H1 (cell line): ENCODE results near the gene SNX15. TPM values are rescaled to one million over a fixed set of nuclear protein-coding genes. Genes with fewer than 3 reads are reported as not detected.

Experiments used
- CTCF ChIA-PET: fragments of 300-600 bp; sonication (Branson Sonifier 250); formaldehyde crosslinking; loops from one replicate; lab custom pipeline; 2021; ENCODE audit not compliant: partially characterized antibody; lab: Charles Lee
- POLR2A ChIA-PET: fragments of 300-600 bp; sonication (Branson Sonifier 250); formaldehyde crosslinking; loops from one replicate; lab custom pipeline; 2021; ENCODE audit warnings: inconsistent platforms; ENCODE audit not compliant: partially characterized antibody; lab: Charles Lee
- DNase-seq, 2 experiments: peaks; one replicate each; pipeline versions ENCODE4 v3.0.0 to v3.0.0-alpha.2; 2010 to 2022; ENCODE audit warnings: low spot score in 2 of 2, low read depth in 1 of 2, mixed read lengths in 1 of 2
- FAIRE-seq: peaks from 2 replicates; lab custom pipeline; 2011; peaks lifted over from hg19 to GRCh38; lab: Jason Lieb, UNC
- H2AFZ ChIP-seq: 2 replicates; pipeline ENCODE4 v1.8.1; 2012; ENCODE audit warnings: low read length, inconsistent platforms
- H2AK5ac ChIP-seq: 2 replicates; pipeline ENCODE4 v1.6.1; 2013; ENCODE audit warnings: low read depth, low read length
- H2BK120ac ChIP-seq: replicated peaks from 2 replicates; pipeline ENCODE3; 2013; ENCODE audit warnings: low read depth, low read length, inconsistent platforms
- H2BK12ac ChIP-seq: 2 replicates; pipeline ENCODE4 v1.6.1; 2013; ENCODE audit warnings: low read depth, low read length
- H2BK15ac ChIP-seq: 2 replicates; pipeline ENCODE4 v1.6.1; 2013; ENCODE audit warnings: low read length
- H2BK20ac ChIP-seq: 2 replicates; pipeline ENCODE4 v1.6.1; 2013; ENCODE audit warnings: low read length
- H2BK5ac ChIP-seq: 2 replicates; pipeline ENCODE4 v1.6.1; 2013; ENCODE audit warnings: low read depth, low read length
- H3K14ac ChIP-seq: 2 replicates; pipeline ENCODE4 v1.6.1; 2013; ENCODE audit warnings: inconsistent platforms; ENCODE audit not compliant: insufficient read length
- H3K18ac ChIP-seq: 2 replicates; pipeline ENCODE4 v1.6.1; 2013; ENCODE audit warnings: low read length; ENCODE audit errors: extremely low read depth
- H3K23ac ChIP-seq: 2 replicates; pipeline ENCODE4 v1.6.1; 2013; ENCODE audit warnings: inconsistent platforms; ENCODE audit not compliant: insufficient read length
- H3K23me2 ChIP-seq: 2 replicates; pipeline ENCODE4 v1.6.1; 2013; ENCODE audit warnings: low read depth, low read length
- H3K27ac ChIP-seq: 2 replicates; pipeline ENCODE4 v1.6.1; 2011; ENCODE audit warnings: low read depth, low read length, inconsistent platforms
- H3K27me3 ChIP-seq, 4 experiments: replicated peaks in 1 of 4; 1 replicate in 1 of 4; 2 replicates in 3 of 4; pipeline versions ENCODE4 v1.6.1 to v1.8.1; 2011 to 2013; ENCODE audit warnings: low read length in 3 of 4, mild to moderate bottlenecking in 3 of 4, inconsistent platforms in 2 of 4, mixed read lengths in 2 of 4, moderate library complexity in 1 of 4; ENCODE audit not compliant: control insufficient read depth in 3 of 4, insufficient read depth in 3 of 4; ENCODE audit errors: extremely low read depth in 1 of 4
- H3K36me3 ChIP-seq, 4 experiments: 2 replicates each; pipeline versions ENCODE4 v1.6.1 to v1.8.1; 2011 to 2013; ENCODE audit warnings: mild to moderate bottlenecking in 4 of 4, low read length in 3 of 4, moderate library complexity in 2 of 4, control low read depth in 1 of 4, inconsistent platforms in 1 of 4; ENCODE audit not compliant: insufficient read depth in 4 of 4, control insufficient read depth in 2 of 4
- H3K4ac ChIP-seq: replicated peaks from 2 replicates; pipeline ENCODE3; 2013; ENCODE audit warnings: low read length, low read depth, mixed read lengths, inconsistent platforms; ENCODE audit not compliant: insufficient read length
- H3K4me1 ChIP-seq, 4 experiments: replicated peaks in 1 of 4; 1 replicate in 1 of 4; 2 replicates in 3 of 4; pipeline versions ENCODE4 v1.6.1 to v1.8.1; 2011 to 2013; ENCODE audit warnings: low read length in 3 of 4, inconsistent platforms in 2 of 4, mixed read lengths in 1 of 4; ENCODE audit not compliant: insufficient read depth in 4 of 4, control insufficient read depth in 3 of 4
- H3K4me2 ChIP-seq, 2 experiments: 2 replicates each; pipeline versions ENCODE4 v1.6.1 to v1.8.1; 2011 to 2013; ENCODE audit warnings: low read depth in 2 of 2, low read length in 2 of 2, control low read depth in 1 of 2, inconsistent platforms in 1 of 2, mild to moderate bottlenecking in 1 of 2; ENCODE audit not compliant: insufficient read depth in 1 of 2
- H3K4me3 ChIP-seq, 4 experiments: fragments of 200-600, 300-600 bp in 1 of 4; sonication (generic), shearing (Covaris generic), sonication (Bioruptor Twin) in 1 of 4; 2 replicates each; pipeline versions ENCODE4 v1.5.1 to v1.8.1; 2011 to 2016; ENCODE audit warnings: low read length in 4 of 4, low read depth in 3 of 4, control low read depth in 2 of 4, inconsistent platforms in 2 of 4, mild to moderate bottlenecking in 2 of 4, mixed read lengths in 1 of 4, moderate library complexity in 1 of 4; ENCODE audit not compliant: insufficient read depth in 2 of 4; ENCODE audit errors: extremely low read depth in 1 of 4
- H3K56ac ChIP-seq: replicated peaks from 2 replicates; pipeline ENCODE3; 2013; ENCODE audit warnings: low read depth, mild to moderate bottlenecking, mixed read lengths, low read length, inconsistent platforms; ENCODE audit not compliant: insufficient read length
- H3K79me1 ChIP-seq: 2 replicates; pipeline ENCODE4 v1.6.1; 2013; ENCODE audit warnings: low read depth, low read length, control low read depth
- H3K79me2 ChIP-seq, 2 experiments: 2 replicates each; pipeline versions ENCODE4 v1.6.1 to v1.8.1; 2012 to 2013; ENCODE audit warnings: low read length in 2 of 2, mild to moderate bottlenecking in 2 of 2, inconsistent platforms in 1 of 2; ENCODE audit not compliant: insufficient read depth in 2 of 2, control insufficient read depth in 1 of 2
- H3K9ac ChIP-seq, 4 experiments: replicated peaks in 1 of 4; 1 replicate in 1 of 4; 2 replicates in 3 of 4; pipeline versions ENCODE4 v1.6.1 to v1.8.1; 2011 to 2013; ENCODE audit warnings: low read depth in 3 of 4, low read length in 3 of 4, control low read depth in 2 of 4, mild to moderate bottlenecking in 2 of 4, moderate library complexity in 2 of 4, inconsistent platforms in 1 of 4; ENCODE audit errors: extremely low read depth in 1 of 4
- H3K9me3 ChIP-seq, 2 experiments: 2 replicates each; pipeline versions ENCODE4 v1.6.1 to v1.8.1; 2012 to 2013; ENCODE audit warnings: mild to moderate bottlenecking in 2 of 2, moderate library complexity in 2 of 2, control low read depth in 1 of 2, inconsistent platforms in 1 of 2, low read depth in 1 of 2, low read length in 1 of 2, mixed read lengths in 1 of 2; ENCODE audit not compliant: insufficient read depth in 2 of 2
- H4K20me1 ChIP-seq, 2 experiments: replicated peaks in 1 of 2; 2 replicates each; pipeline versions ENCODE3 to v1.8.1; 2011 to 2013; ENCODE audit warnings: inconsistent platforms in 2 of 2, low read length in 2 of 2, mild to moderate bottlenecking in 1 of 2; ENCODE audit not compliant: insufficient read depth in 2 of 2, control insufficient read depth in 1 of 2
- H4K5ac ChIP-seq: 2 replicates; pipeline ENCODE4 v1.6.1; 2013; ENCODE audit warnings: low read length, low read depth, mixed read lengths, inconsistent platforms; ENCODE audit not compliant: insufficient read length
- H4K8ac ChIP-seq: 2 replicates; pipeline ENCODE4 v1.8.0; 2013; ENCODE audit warnings: mild to moderate bottlenecking, moderate library complexity, low read length, inconsistent platforms; ENCODE audit not compliant: insufficient read depth; ENCODE audit errors: extremely low read depth
- H4K91ac ChIP-seq: replicated peaks from 2 replicates; pipeline ENCODE3; 2013; ENCODE audit warnings: low read length, mixed read lengths, inconsistent platforms; ENCODE audit not compliant: insufficient read length
- CREB1 ChIP-seq: IDR thresholded peaks from 2 replicates; pipeline ENCODE4 v1.6.1; 2012; ENCODE audit warnings: inconsistent platforms
- EGR1 ChIP-seq: IDR thresholded peaks from 2 replicates; pipeline ENCODE4 v1.6.1; 2011; ENCODE audit warnings: low read depth, low read length, borderline replicate concordance
- KDM5A ChIP-seq: fragments of 200-600 bp; IDR thresholded peaks from 2 replicates; pipeline ENCODE4 v1.7.1; 2012; ENCODE audit warnings: mild to moderate bottlenecking, low read length, inconsistent platforms, mixed read lengths
- POLR2A ChIP-seq, 2 experiments: IDR thresholded peaks; 1 replicate in 1 of 2; 2 replicates in 1 of 2; pipeline ENCODE4 v1.6.1; 2011; ENCODE audit warnings: low read depth in 2 of 2, low read length in 2 of 2, mild to moderate bottlenecking in 2 of 2; ENCODE audit errors: control extremely low read depth in 1 of 2
- RBBP5 ChIP-seq: IDR thresholded peaks from 2 replicates; pipeline ENCODE4 v1.7.1; 2012; ENCODE audit warnings: low read depth, mild to moderate bottlenecking, inconsistent platforms, low read length, moderate library complexity, borderline replicate concordance
- RFX5 ChIP-seq: IDR thresholded peaks from 2 replicates; pipeline ENCODE4 v1.6.1; 2011; ENCODE audit warnings: low read depth, low read length, improper control_type of control experiment, borderline replicate concordance
- ZNF274 ChIP-seq: IDR thresholded peaks from 2 replicates; pipeline ENCODE4 v1.7.0; 2012; ENCODE audit warnings: low read length, borderline replicate concordance; ENCODE audit errors: extremely low read depth
- WGBS, 2 experiments: shearing (Covaris generic) in 1 of 2; methylation state at CpG; one replicate each; pipeline versions ENCODE4 v1.1.6 to v1.1.7; 2013 to 2015; ENCODE audit warnings: low lambda C conversion rate in 2 of 2, mixed read lengths in 2 of 2, inconsistent platforms in 1 of 2, low coverage in 1 of 2, missing lambda C conversion rate in 1 of 2; ENCODE audit not compliant: insufficient replicate concordance in 2 of 2, insufficient coverage in 1 of 2, insufficient read length in 1 of 2; ENCODE audit errors: extremely low coverage in 1 of 2, missing lambda C conversion rate in 1 of 2; 5-methylcytosine and 5-hydroxymethylcytosine counted together
- polyA plus RNA-seq, 7 experiments: library from polyadenylated mRNA; depleted of rRNA in 3 of 7; stranded (reverse) in 5 of 7; unstranded in 2 of 7; fragments of >200 nt in 5 of 7; fragments of 200-250 nt in 2 of 7; gene quantifications; 1 replicate in 5 of 7; 2 replicates in 1 of 7; 4 replicates in 1 of 7; pipeline versions ENCODE4 v1.2.1 to v1.2.3, GENCODE V29; 2011 to 2013; ENCODE audit warnings: missing spikeins in 2 of 7, mixed read lengths in 2 of 7
- total RNA-seq: library from RNA; stranded (reverse); fragmentation: NEBNext Ultra II Directional; extraction: Animal tissue kit (Norgen Biotek cat#: 25700); gene quantifications from 2 replicates; pipeline ENCODE4 v1.2.1, GENCODE V29; 2021

The SNX15 gene
- total and polyA plus RNA-seq, 2 of the 8 experiments (the other 6 are each of a cell fraction or from before 2014, with no cell fraction given), result 13.0 to 18.3 TPM

DNA sequence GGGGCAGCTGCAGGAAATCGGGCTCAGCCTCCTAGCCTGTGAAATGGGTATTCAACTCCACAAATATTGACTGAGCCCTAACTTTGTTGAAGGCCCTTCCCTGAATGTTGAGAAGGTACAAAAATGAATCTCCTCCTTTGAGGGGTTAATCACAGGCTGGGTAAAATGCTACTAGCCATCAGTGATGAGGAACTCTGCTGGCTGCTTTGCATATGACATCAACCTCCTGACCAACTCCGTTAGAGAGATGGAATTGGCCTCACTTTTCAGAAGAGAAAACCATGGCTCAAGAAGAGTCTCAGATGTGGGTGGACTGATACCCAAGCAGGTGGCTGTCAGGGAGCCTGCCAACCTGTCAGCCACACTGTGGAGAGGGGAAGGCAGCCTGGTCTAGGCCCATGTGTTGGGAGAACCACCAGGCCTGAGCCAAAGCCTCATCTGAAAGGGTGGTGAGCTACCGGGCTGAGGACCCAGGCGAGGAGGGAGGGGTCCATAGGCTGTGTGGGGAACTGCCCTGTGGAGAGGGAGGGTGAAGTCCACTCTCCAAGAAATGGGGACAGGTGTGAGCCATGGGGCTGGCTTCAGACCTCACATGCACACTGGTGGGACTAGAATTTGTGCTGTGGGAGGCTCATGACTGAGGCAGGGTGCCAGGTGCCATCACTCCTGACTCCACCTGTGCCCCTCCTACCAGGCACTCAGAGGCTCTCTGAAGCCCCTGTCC lies 44.8 kb downstream of the SNX15 start:
- Histone ChIP-seq H3K23ac (no peak overlapping the region), H3K4me2 (no peak overlapping the region), H4K20me1 (peaks cover 0 to 3% of the 10 kb centered on the region in 2 experiments), H3K23me2 (no peaks in the 10 kb centered on the region), H4K91ac (no peak overlapping the region), H3K14ac (no peak overlapping the region), H3K79me1 (peaks cover 3% of the 10 kb centered on the region; the same call in 1 of the 2 replicates), H2AFZ (no peak overlapping the region), H3K27me3 (no peaks in the 10 kb centered on the region), H3K79me2 (0 out of 4 replicates have a peak, but pooled peaks cover 0 to under 1% of the 10 kb centered on the region in 2 experiments), H2BK120ac (no peak overlapping the region), H3K27ac (no peak overlapping the region), H3K36me3 (peaks cover 0 to 8% (median 6%) of the 10 kb centered on the region in 4 experiments; a peak in 5 of 8 replicates), H2BK15ac (no peak overlapping the region), H3K4me3 (no peak overlapping the region), H4K8ac (peak overlapping the region; percentile 40; the same call in 1 of the 2 replicates), H2BK12ac (no peak overlapping the region; the same call in 1 of the 2 replicates), H2AK5ac (no peak overlapping the region), H3K9ac (no peak overlapping the region), H3K18ac (no peak overlapping the region), H4K5ac (no peak overlapping the region), H3K4ac (no peak overlapping the region), H3K9me3 (no peaks in the 10 kb centered on the region), H3K4me1 (peaks cover 2 to 9% (median 6%) of the 10 kb centered on the region in 4 experiments), H2BK20ac (no peak overlapping the region), H3K56ac (no peak overlapping the region), H2BK5ac (no peak overlapping the region)
- ChIA-PET POLR2A (interaction anchor here (0.6 to 21.6 kb wide), 7 partner anchors 8 to 429 kb away, joined by 3 to 230 read pairs (median 3); partner anchors contain the start of genes CDCA5, VPS51 and ZFPL1), CTCF (interaction anchor here (0.5 to 1.5 kb wide), 4 partner anchors 10 to 367 kb away, joined by 3 to 9 read pairs (median 4); partner anchors contain the start of gene ARL2)
- DNase-seq (no peak), FAIRE-seq (no peak)
- WGBS, 2 experiments, result 85% methylated on average over 4 of the region's 4 CpGs; no CpG with 5 or more reads in 1 of the 2 experiments
- TF ChIP-seq RBBP5 (no peak), KDM5A (no peak), POLR2A (IDR thresholded peaks at IDR 0.05; ENCODE audit: control extremely low read depth in 1 of 2, low read depth in 2 of 2, low read length in 2 of 2) (no peak), ZNF274 (no peak), RFX5 (no peak), EGR1 (no peak), CREB1 (no peak)
